GM18508 (cell line): Measurements from ENCODE around the gene LRMDA.

Experiments
- ATAC-seq: cut with Tn5 transposase; IDR thresholded peaks from one replicate; pipeline ENCODE4 v1.9.1; 2021; ENCODE audit warnings: moderate number of reproducible peaks; ENCODE audit not compliant: insufficient read depth, unreplicated experiment

LRMDA gene

GRCh38 chr10:75994357-75995040 lies 563.1 kb downstream of the LRMDA start:
- no peak for ATAC-seq

- ATAC-seq: no peak
Measured at GRCh38 chr10:75995041-75995430, 563.6 kb downstream of the LRMDA start.

GRCh38 chr10:75995720-75996119 lies 564.3 kb downstream of the LRMDA start:
- no peak for ATAC-seq

- no peak for ATAC-seq
Measured at GRCh38 chr10:75999001-75999400, 567.6 kb downstream of the LRMDA start.

- no peak for ATAC-seq
Measured at GRCh38 chr10:75999515-76000209, 568.2 kb downstream of the LRMDA start.

GRCh38 chr10:76000550-76000949 lies 569.1 kb downstream of the LRMDA start:
- no peak for ATAC-seq

- no peak for ATAC-seq
Measured at GRCh38 chr10:76001019-76001418, 569.6 kb downstream of the LRMDA start.

GRCh38 chr10:76001461-76001860 lies 570.0 kb downstream of the LRMDA start:
- ATAC-seq: no peak

- no peak for ATAC-seq
Measured at GRCh38 chr10:76002262-76002854, 570.9 kb downstream of the LRMDA start.

GRCh38 chr10:76007667-76008181 lies 576.3 kb downstream of the LRMDA start:
- ATAC-seq: no peak

- ATAC-seq: no peak
Measured at GRCh38 chr10:76009531-76009930, 578.1 kb downstream of the LRMDA start.

- no peak for ATAC-seq
Measured at GRCh38 chr10:76010703-76011102, 579.3 kb downstream of the LRMDA start.

GRCh38 chr10:76012716-76013327 lies 581.4 kb downstream of the LRMDA start:
- ATAC-seq: no peak

- ATAC-seq: no peak
Measured at GRCh38 chr10:76015245-76015644, 583.8 kb downstream of the LRMDA start.

GRCh38 chr10:76017026-76017732 lies 585.8 kb downstream of the LRMDA start:
- no peak for ATAC-seq

- no peak for ATAC-seq
Measured at GRCh38 chr10:76017733-76018433, 586.5 kb downstream of the LRMDA start.

GRCh38 chr10:76020630-76021029 lies 589.2 kb downstream of the LRMDA start:
- no peak for ATAC-seq

- ATAC-seq: no peak
Measured at GRCh38 chr10:76021398-76021797, 590.0 kb downstream of the LRMDA start.

GRCh38 chr10:76022366-76022765 lies 590.9 kb downstream of the LRMDA start:
- no peak for ATAC-seq

GRCh38 chr10:76023007-76023406 lies 591.6 kb downstream of the LRMDA start:
- no peak for ATAC-seq
